Glomerular endothelial cell (primary cell): ENCODE data around the gene ZNF516. TPM values are rescaled to one million over a fixed set of nuclear protein-coding genes. Genes with fewer than 3 reads are reported as not detected.
A peak's percentile ranks its signal among the peaks of the same experiment; 100 is the strongest.

Source experiments
- DNase-seq: peaks from one replicate; pipeline ENCODE4 v3.0.0-alpha.2; 2011; ENCODE audit warnings: low read depth, low spot score; ENCODE audit errors: extremely low read depth
- total RNA-seq: library from RNA; depleted of rRNA; stranded (reverse); fragments of >200 nt; gene quantifications from 2 replicates; pipeline ENCODE4 v1.2.3, GENCODE V29; 2015

The ZNF516 gene
- total RNA-seq, 1 donor from 2014 or later = 26.8 TPM

- DNase-seq = no peak
Measured at GRCh38 chr18:76471593-76471992, 23.4 kb downstream of the ZNF516 start.

- DNase-seq = no peak
Measured at GRCh38 chr18:76468345-76469304, 26.4 kb downstream of the ZNF516 start.

GRCh38 chr18:76467371-76468190, 27.5 kb downstream of the ZNF516 start:
- DNase-seq = no peak

- DNase-seq = no peak
Measured at GRCh38 chr18:76466410-76466991, 28.5 kb downstream of the ZNF516 start.

- no peak for DNase-seq
Measured at GRCh38 chr18:76465630-76466409, 29.2 kb downstream of the ZNF516 start.

- DNase-seq = no peak
Measured at GRCh38 chr18:76464281-76465259, 30.5 kb downstream of the ZNF516 start.

- DNase-seq = no peak
Measured at GRCh38 chr18:76463872-76464271, 31.2 kb downstream of the ZNF516 start.

GRCh38 chr18:76463358-76463757, 31.7 kb downstream of the ZNF516 start:
- DNase-seq = no peak

- DNase-seq = no peak
Measured at GRCh38 chr18:76462326-76462694, 32.7 kb downstream of the ZNF516 start.

GRCh38 chr18:76461692-76462325, 33.2 kb downstream of the ZNF516 start:
- DNase-seq = no peak

GRCh38 chr18:76461148-76461547, 33.9 kb downstream of the ZNF516 start:
- no peak for DNase-seq

GRCh38 chr18:76460482-76460881, 34.6 kb downstream of the ZNF516 start:
- no peak for DNase-seq

GRCh38 chr18:76459687-76460350, 35.2 kb downstream of the ZNF516 start:
- DNase-seq = peak; percentile 61

GRCh38 chr18:76459312-76459686, 35.7 kb downstream of the ZNF516 start:
- DNase-seq = no peak

- no peak for DNase-seq
Measured at GRCh38 chr18:76458522-76459311, 36.3 kb downstream of the ZNF516 start.

GRCh38 chr18:76457957-76458356, 37.1 kb downstream of the ZNF516 start:
- no peak for DNase-seq

GRCh38 chr18:76457475-76457874, 37.6 kb downstream of the ZNF516 start:
- DNase-seq = no peak

- no peak for DNase-seq
Measured at GRCh38 chr18:76456823-76457222, 38.2 kb downstream of the ZNF516 start.
